ENCODE results near the gene ZNRF3.

The ZNRF3 gene

GRCh38 chr22:28950617-28951411 lies 67.4 kb downstream of the ZNRF3 start:
- TF ChIP-seq EP300 (IDR thresholded peaks at IDR 0.05; ENCODE audit: borderline replicate concordance) (peak; percentile 58; the same call in 1 of the 2 replicates), TCF12 (IDR thresholded peaks at IDR 0.05; ENCODE audit: low read depth) (no peak), NFIC (IDR thresholded peaks at IDR 0.05) (peak; percentile 86)

- no peak for TF ChIP-seq EP300 (IDR thresholded peaks at IDR 0.05; ENCODE audit: borderline replicate concordance)
- TF ChIP-seq EGR1 (IDR thresholded peaks at IDR 0.05), result no peak
- TF ChIP-seq YY1 (IDR thresholded peaks at IDR 0.05; ENCODE audit: low read depth), result no peak
- no peak for TF ChIP-seq RAD21 (IDR thresholded peaks at IDR 0.05; ENCODE audit: low read depth)
Measured at GRCh38 chr22:28951530-28951929, 68.2 kb downstream of the ZNRF3 start.

GRCh38 chr22:28951969-28952521 lies 68.7 kb downstream of the ZNRF3 start:
- peak; percentile 62 for TF ChIP-seq TEAD4 (IDR thresholded peaks at IDR 0.05)
- no peak for TF ChIP-seq TAF1 (IDR thresholded peaks at IDR 0.05; ENCODE audit: low read depth)
- peak; percentile 63 for TF ChIP-seq RAD21 (IDR thresholded peaks at IDR 0.05; ENCODE audit: low read depth)

DNA sequence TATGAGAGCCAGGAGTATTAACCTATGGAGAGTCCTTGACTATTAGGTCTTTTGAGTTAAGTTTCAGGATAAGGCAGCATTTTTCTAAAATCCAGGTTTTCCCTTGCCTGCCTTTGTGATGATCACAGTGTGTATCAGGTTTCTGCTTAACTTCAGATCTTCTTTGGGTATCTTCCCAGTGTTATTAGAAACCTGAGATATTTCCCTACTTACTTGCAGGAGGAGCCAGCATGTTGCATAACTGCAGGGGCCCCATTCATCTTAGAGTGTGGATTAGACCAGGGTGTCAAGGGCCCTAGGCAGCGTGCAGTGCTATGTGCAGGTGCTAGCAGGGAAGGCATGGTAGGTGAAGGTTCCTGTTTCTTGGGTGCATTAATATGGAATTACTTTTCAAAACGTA lies 69.5 kb downstream of the ZNRF3 start:
- peak; percentile 38; the same call in 1 of the 2 replicates for TF ChIP-seq TEAD4 (IDR thresholded peaks at IDR 0.05)
- no peak for TF ChIP-seq REST (IDR thresholded peaks at IDR 0.05; ENCODE audit: low read depth)
- no peak for TF ChIP-seq EGR1 (IDR thresholded peaks at IDR 0.05)
- no peak for TF ChIP-seq TCF12 (IDR thresholded peaks at IDR 0.05; ENCODE audit: low read depth)
- TF ChIP-seq RAD21 (IDR thresholded peaks at IDR 0.05; ENCODE audit: low read depth), result no peak
- TF ChIP-seq FOXM1 (IDR thresholded peaks at IDR 0.05; ENCODE audit: borderline replicate concordance, low read depth), result no peak
- TF ChIP-seq YY1 (IDR thresholded peaks at IDR 0.05; ENCODE audit: low read depth), result no peak
- no peak for TF ChIP-seq TAF1 (IDR thresholded peaks at IDR 0.05; ENCODE audit: low read depth)
- TF ChIP-seq ZBTB7A (IDR thresholded peaks at IDR 0.05; ENCODE audit: low read depth), result no peak
- TF ChIP-seq, protein P1, sequence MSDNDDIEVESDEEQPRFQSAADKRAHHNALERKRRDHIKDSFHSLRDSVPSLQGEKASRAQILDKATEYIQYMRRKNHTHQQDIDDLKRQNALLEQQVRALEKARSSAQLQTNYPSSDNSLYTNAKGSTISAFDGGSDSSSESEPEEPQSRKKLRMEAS (IDR thresholded peaks at IDR 0.05), result peak; percentile 77
- peak; percentile 56 for TF ChIP-seq EP300 (IDR thresholded peaks at IDR 0.05; ENCODE audit: borderline replicate concordance)
- TF ChIP-seq, protein P2, sequence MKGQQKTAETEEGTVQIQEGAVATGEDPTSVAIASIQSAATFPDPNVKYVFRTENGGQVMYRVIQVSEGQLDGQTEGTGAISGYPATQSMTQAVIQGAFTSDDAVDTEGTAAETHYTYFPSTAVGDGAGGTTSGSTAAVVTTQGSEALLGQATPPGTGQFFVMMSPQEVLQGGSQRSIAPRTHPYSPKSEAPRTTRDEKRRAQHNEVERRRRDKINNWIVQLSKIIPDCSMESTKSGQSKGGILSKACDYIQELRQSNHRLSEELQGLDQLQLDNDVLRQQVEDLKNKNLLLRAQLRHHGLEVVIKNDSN (IDR thresholded peaks at IDR 0.05), result no peak
- TF ChIP-seq CEBPB (IDR thresholded peaks at IDR 0.05), result peak; percentile 97
- TF ChIP-seq CREB1 (IDR thresholded peaks at IDR 0.05; ENCODE audit: low read depth), result no peak
- peak; percentile 42; the same call in 1 of the 2 replicates for TF ChIP-seq NFIC (IDR thresholded peaks at IDR 0.05)

GRCh38 chr22:28953403-28953802 lies 70.0 kb downstream of the ZNRF3 start:
- TF ChIP-seq, protein P1 (IDR thresholded peaks at IDR 0.05), result no peak
- no peak for TF ChIP-seq EGR1 (IDR thresholded peaks at IDR 0.05)
- no peak for TF ChIP-seq REST (IDR thresholded peaks at IDR 0.05; ENCODE audit: low read depth)
- no peak for TF ChIP-seq TEAD4 (IDR thresholded peaks at IDR 0.05)
- TF ChIP-seq RAD21 (IDR thresholded peaks at IDR 0.05; ENCODE audit: low read depth), result no peak

DNA sequence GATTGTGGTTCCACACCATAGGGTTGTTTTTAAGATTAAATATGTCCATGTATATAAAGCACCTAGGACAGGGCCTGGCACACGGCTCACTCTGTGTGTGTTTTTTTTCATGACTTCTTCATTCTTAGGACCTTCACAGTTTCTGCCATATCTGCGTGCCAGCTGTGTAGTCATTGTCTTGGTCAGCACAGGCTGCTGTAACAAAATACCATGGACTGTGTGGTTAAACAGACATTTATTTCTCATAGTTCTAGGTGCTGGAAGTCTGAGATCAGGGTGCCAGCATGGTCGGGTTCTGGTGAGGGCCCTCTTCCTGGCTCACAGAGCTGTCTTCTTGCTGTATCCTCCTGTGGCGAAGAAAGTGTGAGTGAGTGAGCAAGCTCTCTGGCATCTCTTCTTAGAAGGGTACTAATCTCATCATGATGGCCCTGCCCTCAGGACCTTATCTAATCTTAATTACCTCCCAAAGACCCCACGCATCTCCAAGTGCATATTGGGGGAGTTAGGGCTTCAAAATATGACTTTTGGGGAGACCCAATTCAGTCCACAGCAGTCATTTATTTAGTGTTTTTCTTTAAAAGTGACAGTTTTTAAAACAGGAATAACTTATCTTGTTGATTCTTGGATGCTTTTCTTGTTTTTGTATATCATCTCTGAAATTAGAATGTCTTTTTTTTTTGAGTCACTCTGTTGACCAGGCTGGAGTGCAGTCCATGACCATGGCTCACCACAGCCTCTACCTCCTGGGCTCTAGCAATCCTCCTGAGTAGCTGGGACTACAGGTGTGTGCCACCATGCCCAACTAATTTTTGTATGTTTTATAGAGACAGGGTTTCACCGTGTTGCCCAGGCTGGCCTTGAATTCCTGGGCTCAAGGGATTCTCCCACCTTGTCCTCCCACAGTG lies 70.9 kb downstream of the ZNRF3 start:
- no peak for TF ChIP-seq RAD21 (IDR thresholded peaks at IDR 0.05; ENCODE audit: low read depth)
- TF ChIP-seq FOXM1 (IDR thresholded peaks at IDR 0.05; ENCODE audit: borderline replicate concordance, low read depth), result no peak
- 0 out of 2 replicates have a peak, but pooled peaks have one; percentile 21 for TF ChIP-seq REST (IDR thresholded peaks at IDR 0.05; ENCODE audit: low read depth)
- TF ChIP-seq NFIC (IDR thresholded peaks at IDR 0.05), result no peak
- TF ChIP-seq CEBPB (IDR thresholded peaks at IDR 0.05), result no peak
- TF ChIP-seq TEAD4 (IDR thresholded peaks at IDR 0.05), result no peak
- no peak for TF ChIP-seq EP300 (IDR thresholded peaks at IDR 0.05; ENCODE audit: borderline replicate concordance)

All from Ishikawa (cell line).